GM23338 (cell line): ENCODE measurements around the gene COX7A1. TPM values are rescaled to one million over a fixed set of nuclear protein-coding genes. Genes with fewer than 3 reads are reported as not detected.

Source experiments
- ATAC-seq: fragments of 200-7000 bp; cut with Tn5 transposase; 3 replicates; pipeline ENCODE4 v1.9.1; 2020
- DNase-seq: peaks from one replicate; pipeline ENCODE4 v3.0.0-alpha.2; 2015; ENCODE audit warnings: low spot score
- H2AFZ ChIP-seq: fragments of 200-600 bp; sonication (generic); 2 replicates; pipeline ENCODE4 v1.8.0; 2016; ENCODE audit warnings: antibody characterized with exemption, mild to moderate bottlenecking, moderate library complexity
- H3F3A ChIP-seq: fragments of 200-600 bp; sonication (generic); replicated peaks from 2 replicates; pipeline ENCODE4 v1.8.0; 2017; ENCODE audit warnings: antibody characterized with exemption, mixed run types, low read depth
- H3K27ac ChIP-seq: fragments of 200-600 bp; sonication (generic); 2 replicates; pipeline ENCODE4 v1.6.1; 2016; ENCODE audit warnings: low read depth
- H3K27me3 ChIP-seq: fragments of 200-600 bp; sonication (generic); 2 replicates; pipeline ENCODE4 v1.8.0; 2016; ENCODE audit warnings: mild to moderate bottlenecking, mixed run types, moderate library complexity; ENCODE audit not compliant: insufficient read depth
- H3K36me3 ChIP-seq: fragments of 200-600 bp; sonication (generic); 2 replicates; pipeline ENCODE4 v1.8.0; 2016; ENCODE audit warnings: mild to moderate bottlenecking; ENCODE audit not compliant: insufficient read depth
- H3K4me1 ChIP-seq: fragments of 200-600 bp; sonication (generic); 2 replicates; pipeline ENCODE4 v1.8.0; 2016; ENCODE audit warnings: mild to moderate bottlenecking, moderate library complexity; ENCODE audit not compliant: insufficient read depth
- H3K4me2 ChIP-seq: fragments of 200-600 bp; sonication (generic); 2 replicates; pipeline ENCODE4 v1.7.1; 2017; ENCODE audit warnings: mixed run types
- H3K4me3 ChIP-seq: fragments of 200-600 bp; sonication (generic); 2 replicates; pipeline ENCODE4 v1.6.1; 2016; ENCODE audit warnings: mixed run types
- H3K79me2 ChIP-seq: fragments of 200-600 bp; sonication (generic); replicated peaks from 2 replicates; pipeline ENCODE4 v1.8.0; 2017; ENCODE audit warnings: mild to moderate bottlenecking; ENCODE audit not compliant: insufficient read depth
- H3K9me2 ChIP-seq: fragments of 200-600 bp; sonication (generic); 2 replicates; pipeline ENCODE4 v1.8.0; 2017; ENCODE audit not compliant: insufficient read depth
- H4K20me1 ChIP-seq: fragments of 200-600 bp; sonication (generic); replicated peaks from 2 replicates; pipeline ENCODE4 v1.8.0; 2017; ENCODE audit warnings: mild to moderate bottlenecking; ENCODE audit not compliant: insufficient read depth
- H3K27ac Mint-ChIP-seq: 2 replicates; pipeline ENCODE4 v1.8.0; 2020; ENCODE audit warnings: inconsistent platforms, mild to moderate bottlenecking, moderate library complexity, mixed read lengths
- H3K27me3 Mint-ChIP-seq: 3 replicates; pipeline ENCODE4 v1.8.0; 2022; ENCODE audit warnings: low read depth, mild to moderate bottlenecking, moderate library complexity, mixed read lengths, inconsistent platforms; ENCODE audit not compliant: insufficient read depth, poor library complexity
- H3K36me3 Mint-ChIP-seq: 3 replicates; pipeline ENCODE4 v1.8.0; 2021; ENCODE audit warnings: low read depth, mild to moderate bottlenecking, inconsistent platforms, moderate library complexity, mixed read lengths
- H3K4me1 Mint-ChIP-seq: 3 replicates; pipeline ENCODE4 v1.8.0; 2020; ENCODE audit warnings: mild to moderate bottlenecking, inconsistent platforms, mixed read lengths
- H3K4me3 Mint-ChIP-seq: 3 replicates; pipeline ENCODE4 v1.8.0; 2021; ENCODE audit warnings: moderate library complexity, mild to moderate bottlenecking, inconsistent platforms, mixed read lengths
- H3K9me3 Mint-ChIP-seq: 3 replicates; pipeline ENCODE4 v1.8.0; 2020; ENCODE audit warnings: moderate library complexity, mild to moderate bottlenecking, inconsistent platforms, mixed read lengths
- CREB1 ChIP-seq: fragments of 250-450 bp; sonication (Bioruptor Pico); IDR thresholded peaks from 2 replicates; pipeline ENCODE4 v1.5.0; 2020; ENCODE audit warnings: low read depth, mild to moderate bottlenecking, moderate library complexity
- ETS1 ChIP-seq: IDR thresholded peaks from 2 replicates; pipeline ENCODE4 v1.6.1; 2016; ENCODE audit warnings: antibody characterized with exemption
- EZH2 ChIP-seq: fragments of 200-600 bp; sonication (generic); IDR thresholded peaks from one replicate; pipeline ENCODE4 v1.8.0; 2017; ENCODE audit warnings: antibody characterized with exemption, mild to moderate bottlenecking, low read depth; ENCODE audit not compliant: unreplicated experiment
- EZH2phosphoT487 ChIP-seq: fragments of 200-600 bp; sonication (generic); IDR thresholded peaks from one replicate; pipeline ENCODE4 v1.8.1; 2018; ENCODE audit warnings: antibody characterized with exemption; ENCODE audit not compliant: unreplicated experiment
- JUNB ChIP-seq: IDR thresholded peaks from one replicate; pipeline ENCODE4 v1.6.1; 2016; ENCODE audit warnings: antibody characterized with exemption; ENCODE audit not compliant: unreplicated experiment
- NANOG ChIP-seq: IDR thresholded peaks from 2 replicates; pipeline ENCODE4 v1.6.1; 2016; ENCODE audit warnings: antibody characterized with exemption, borderline replicate concordance
- REST ChIP-seq: IDR thresholded peaks from one replicate; pipeline ENCODE4 v1.6.1; 2018; ENCODE audit warnings: antibody characterized with exemption; ENCODE audit not compliant: unreplicated experiment
- STAT1 ChIP-seq: IDR thresholded peaks from one replicate; pipeline ENCODE4 v1.6.1; 2016; ENCODE audit warnings: antibody characterized with exemption; ENCODE audit not compliant: unreplicated experiment
- ZNF114 ChIP-seq: fragments of 250-450 bp; sonication (Bioruptor Pico); IDR thresholded peaks from 2 replicates; pipeline ENCODE4 v1.5.0; 2020; ENCODE audit warnings: mild to moderate bottlenecking, moderate library complexity
- ZNF331 ChIP-seq: fragments of 250-450 bp; sonication (Bioruptor Pico); IDR thresholded peaks from 2 replicates; pipeline ENCODE4 v1.5.0; 2020; ENCODE audit warnings: low read depth, mild to moderate bottlenecking, moderate library complexity
- ZNF462 ChIP-seq: fragments of 250-450 bp; sonication (Bioruptor Pico); IDR thresholded peaks from 2 replicates; pipeline ENCODE4 v1.5.0; 2020; ENCODE audit warnings: mild to moderate bottlenecking, moderate library complexity
- polyA plus RNA-seq: library from polyadenylated mRNA; unstranded; fragments of >200 nt; fragmentation: Nextera tagmentation; extraction: Ambion mirVana; gene quantifications from 2 replicates; pipeline ENCODE4 v1.2.1, GENCODE V29; 2016
- total RNA-seq: library from RNA; depleted of rRNA; stranded (reverse); fragments of >200 nt; shearing (Covaris generic); gene quantifications from 2 replicates; pipeline ENCODE4 v1.2.3, GENCODE V29; 2014

Gene COX7A1
- total and polyA plus RNA-seq, 2 experiments from 2014 or later = 0.52 to 5.5 TPM

- H3F3A ChIP-seq = peaks cover 9% of the 10 kb centered on the region; the same call in 1 of the 2 replicates
- H3K4me1 ChIP-seq = peaks cover 25% of the 10 kb centered on the region
- no peaks in the 10 kb centered on the region for H3K79me2 ChIP-seq
- no peaks in the 10 kb centered on the region for H3K36me3 ChIP-seq
- H3K27ac ChIP-seq = no peak overlapping the region
- no peak overlapping the region for H2AFZ ChIP-seq
- ATAC-seq (no peak), DNase-seq (no peak)
- peak overlapping the region; percentile 77 for H3K4me3 ChIP-seq
- peak overlapping the region; percentile 97 for H3K4me2 ChIP-seq
- H3K27me3 ChIP-seq = peaks cover 8% of the 10 kb centered on the region; the same call in 1 of the 2 replicates
- no peak overlapping the region for H3K27ac Mint-ChIP-seq
- TF ChIP-seq ZNF331 (CRISPR knock-in tag) = no peak
- no peak for TF ChIP-seq EZH2phosphoT487
- TF ChIP-seq REST = no peak
- TF ChIP-seq CREB1 = no peak
- no peak for TF ChIP-seq ZNF114 (CRISPR knock-in tag)
- H3K4me3 Mint-ChIP-seq = peak overlapping the region; percentile 64; the same call in 2 of the 3 replicates
- H3K9me2 ChIP-seq = no peaks in the 10 kb centered on the region
- H3K4me1 Mint-ChIP-seq = peaks cover 27% of the 10 kb centered on the region
- H3K9me3 Mint-ChIP-seq = no peaks in the 10 kb centered on the region
- H3K27me3 Mint-ChIP-seq = peaks cover 16% of the 10 kb centered on the region
- peaks cover 28% of the 10 kb centered on the region for H3K36me3 Mint-ChIP-seq
- no peaks in the 10 kb centered on the region for H4K20me1 ChIP-seq
These were observed 879 bp upstream of the COX7A1 start for GRCh38 chr19:36153126-36153525.

GRCh38 chr19:36152019-36152351, 262 bp downstream of the COX7A1 start:
- peaks cover 8% of the 10 kb centered on the region; the same call in 1 of the 2 replicates for H3K27me3 ChIP-seq
- H3K27ac Mint-ChIP-seq = no peak overlapping the region
- peaks cover 25% of the 10 kb centered on the region for H3K4me1 ChIP-seq
- no peaks in the 10 kb centered on the region for H3K9me2 ChIP-seq
- peak overlapping the region; percentile 77 for H3K4me3 ChIP-seq
- H3K4me1 Mint-ChIP-seq = peaks cover 19% of the 10 kb centered on the region
- peaks cover 9% of the 10 kb centered on the region; the same call in 1 of the 2 replicates for H3F3A ChIP-seq
- H3K36me3 Mint-ChIP-seq = peaks cover 36% of the 10 kb centered on the region
- no peak overlapping the region for H3K27ac ChIP-seq
- peak; percentile 44 for DNase-seq
- H3K79me2 ChIP-seq = no peaks in the 10 kb centered on the region
- peaks cover 3% of the 10 kb centered on the region; the same call in 1 of the 2 replicates for H3K36me3 ChIP-seq
- peak; percentile 37 for ATAC-seq
- H3K4me3 Mint-ChIP-seq = peak overlapping the region; percentile 64
- peak overlapping the region; percentile 80 for H2AFZ ChIP-seq
- no peaks in the 10 kb centered on the region for H4K20me1 ChIP-seq
- H3K27me3 Mint-ChIP-seq = peaks cover 16% of the 10 kb centered on the region
- H3K9me3 Mint-ChIP-seq = no peaks in the 10 kb centered on the region
- peak overlapping the region; percentile 97 for H3K4me2 ChIP-seq
- no peak for TF ChIP-seq EZH2
- no peak for TF ChIP-seq ETS1
- no peak for TF ChIP-seq CREB1
- TF ChIP-seq ZNF331 (CRISPR knock-in tag) = no peak
- TF ChIP-seq JUNB = no peak
- TF ChIP-seq NANOG = no peak
- no peak for TF ChIP-seq ZNF462
- TF ChIP-seq ZNF114 (CRISPR knock-in tag) = no peak
- TF ChIP-seq STAT1 = no peak
